Naive thymus-derived CD8-positive, alpha-beta T cell (primary cell): ENCODE measurements around the gene SVIL. TPM values are rescaled to one million over a fixed set of nuclear protein-coding genes. Genes with fewer than 3 reads are reported as not detected.
"Not testable (repeated sequence)": the region's sequence is repeated elsewhere in the genome, so short reads cannot be mapped to it uniquely, and the experiment has no call there.

ENCODE experiments used
- ATAC-seq, 2 donors: fragments of 150-1000 bp; cut with Tn5 transposase in 1 of 2; sonication (Bioruptor Pico), chemical (Tn5 transposase) in 1 of 2; 1 replicate in 1 of 2; 2 replicates in 1 of 2; pipeline ENCODE4 v1.10.0; 2021; ENCODE audit warnings: mild to moderate bottlenecking in 2 of 2, moderate library complexity in 2 of 2
- POLR2A ChIA-PET: fragments of 350-600 bp; sonication (Branson Sonifier 250); formaldehyde crosslinking; loops from one replicate; lab custom pipeline; 2021; ENCODE audit warnings: antibody characterized with exemption; lab: Charles Lee
- DNase-seq, 10 donors: peaks; one replicate each; pipeline versions ENCODE4 v3.0.0 to v3.0.0-alpha.2; 2020 to 2022
- H3K27ac Mint-ChIP-seq, 10 donors: one replicate each; pipeline ENCODE4 v1.8.0; 2020 to 2022; ENCODE audit warnings: mild to moderate bottlenecking in 10 of 10, mixed read lengths in 10 of 10, moderate library complexity in 4 of 10, inconsistent platforms in 1 of 10
- H3K27me3 Mint-ChIP-seq, 5 donors: one replicate each; pipeline ENCODE4 v1.8.0; 2021 to 2022; ENCODE audit warnings: mixed read lengths in 5 of 5
- H3K36me3 Mint-ChIP-seq, 3 donors: one replicate each; pipeline ENCODE4 v1.8.0; 2020 to 2022; ENCODE audit warnings: mixed read lengths in 3 of 3, mild to moderate bottlenecking in 2 of 3, inconsistent platforms in 1 of 3
- H3K4me1 Mint-ChIP-seq, 4 donors: one replicate each; pipeline ENCODE4 v1.8.0; 2021 to 2022; ENCODE audit warnings: mixed read lengths in 4 of 4
- H3K4me3 Mint-ChIP-seq, 10 donors: one replicate each; pipeline ENCODE4 v1.8.0; 2020 to 2022; ENCODE audit warnings: mild to moderate bottlenecking in 10 of 10, mixed read lengths in 10 of 10, moderate library complexity in 6 of 10, inconsistent platforms in 1 of 10
- H3K9me3 Mint-ChIP-seq, 9 donors: one replicate each; pipeline ENCODE4 v1.8.0; 2020 to 2022; ENCODE audit warnings: mixed read lengths in 9 of 9, mild to moderate bottlenecking in 3 of 9, inconsistent platforms in 1 of 9, moderate library complexity in 1 of 9
- polyA plus RNA-seq, 3 donors: library from polyadenylated mRNA; unstranded; fragments of 300-500 nt; fragmentation: Illumina TruSeq; gene quantifications; one replicate each; pipeline ENCODE4 v1.2.3, GENCODE V29; 2021
- total RNA-seq, 8 experiments: library from RNA in 2 of 8; stranded (reverse) in 2 of 8; gene quantifications; one replicate each; pipeline ENCODE4 v1.2.3 and lab custom pipeline; 2021 to 2026

Gene SVIL
- total and polyA plus RNA-seq, 5 experiments from 2014 or later, result 6.8 to 15.7 (median 12.6) TPM

DNA sequence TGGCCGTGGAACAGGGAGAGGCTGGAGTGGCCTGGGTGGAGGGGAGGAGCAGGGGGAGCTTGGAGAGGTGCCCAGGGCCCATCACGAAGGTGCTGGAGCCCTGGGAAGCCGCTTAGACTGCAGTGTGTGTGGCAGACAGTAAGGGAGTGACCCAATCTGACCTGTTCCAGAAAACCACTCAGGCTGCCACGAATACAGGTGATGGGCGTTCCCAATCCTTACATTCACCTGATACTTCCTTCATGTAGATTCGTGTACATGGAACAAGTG is 161.7 kb downstream of the SVIL start:
- H3K4me1 Mint-ChIP-seq, result peaks cover 0 to 1% (median 0%) of the 10 kb centered on the region in 4 donors
- DNase-seq, result no peak
- H3K4me3 Mint-ChIP-seq, result no peak overlapping the region
- no peak overlapping the region for H3K27ac Mint-ChIP-seq
- peaks cover 3 to 84% (median 43%) of the 10 kb centered on the region in 3 donors for H3K36me3 Mint-ChIP-seq
- ATAC-seq, result no peak
- POLR2A ChIA-PET, result no interaction called here
- no peaks in the 10 kb centered on the region for H3K27me3 Mint-ChIP-seq
- no peaks in the 10 kb centered on the region for H3K9me3 Mint-ChIP-seq

DNA sequence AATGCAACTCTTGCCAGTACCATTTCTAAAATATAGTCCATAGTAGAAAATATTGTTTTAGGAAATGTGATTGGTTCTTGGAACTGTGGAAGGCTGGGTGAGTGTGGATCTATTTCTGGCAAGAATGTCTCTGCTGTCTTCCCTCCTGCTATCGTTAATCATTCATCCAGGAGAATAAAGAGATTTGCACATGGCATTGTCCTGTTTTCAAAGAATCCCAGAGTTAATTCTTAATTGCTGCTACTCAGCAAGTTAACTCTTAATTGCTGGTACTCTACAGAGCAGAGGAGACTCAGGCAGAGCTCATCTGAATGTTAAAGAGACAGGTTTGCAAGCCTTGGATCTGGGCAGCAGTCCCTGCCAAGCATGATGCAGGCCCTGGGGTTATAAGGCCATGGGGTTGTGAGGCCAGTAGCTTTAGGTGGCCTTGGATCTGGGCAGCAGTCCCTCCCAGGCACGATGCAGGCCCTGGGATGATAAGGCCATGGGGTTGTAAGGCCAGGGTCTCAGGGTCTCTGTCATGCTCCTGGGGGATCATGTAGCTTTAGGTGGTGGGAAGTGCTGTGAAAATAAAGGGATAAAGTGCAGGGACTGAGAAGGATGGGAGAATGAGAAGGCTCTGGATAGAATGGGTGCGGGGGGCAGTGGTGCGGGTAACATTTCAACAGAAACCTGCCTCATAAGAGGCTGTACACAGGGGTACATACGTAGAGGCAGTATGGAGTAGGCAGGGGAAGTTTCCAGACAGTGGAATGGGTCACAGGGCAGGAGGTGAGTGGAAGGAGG is 162.3 kb downstream of the SVIL start:
- ATAC-seq (no peak), DNase-seq (no peak)
- no peaks in the 10 kb centered on the region for H3K9me3 Mint-ChIP-seq
- POLR2A ChIA-PET, result no interaction called here
- peaks cover 0 to 1% (median 0%) of the 10 kb centered on the region in 4 donors for H3K4me1 Mint-ChIP-seq
- H3K36me3 Mint-ChIP-seq, result peaks cover 6 to 84% (median 46%) of the 10 kb centered on the region in 3 donors
- peak overlapping the region in 1 of 10 donors; percentile 24 for H3K27ac Mint-ChIP-seq
- H3K27me3 Mint-ChIP-seq, result no peaks in the 10 kb centered on the region
- H3K4me3 Mint-ChIP-seq, result no peak overlapping the region

DNA sequence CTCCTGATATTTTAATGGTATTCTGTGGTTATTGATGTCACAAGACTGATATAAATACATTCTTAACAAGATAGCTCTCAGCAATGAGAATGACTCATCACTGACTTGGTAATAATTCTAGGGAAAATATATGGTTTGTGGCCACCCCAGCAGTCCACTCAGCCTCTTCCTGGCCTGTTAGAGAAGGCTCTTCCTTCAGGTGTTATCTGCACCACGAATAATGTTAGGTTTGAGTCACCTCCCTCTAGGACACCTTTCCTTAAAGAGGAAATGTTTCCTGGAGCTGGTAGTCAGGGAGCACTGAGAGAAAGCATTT is 163.3 kb downstream of the SVIL start:
- ATAC-seq, result no peak
- POLR2A ChIA-PET, result no interaction called here
- no peak for DNase-seq
- peak overlapping the region in 3 of 10 donors; percentile 4 to 76 (median 9) for H3K27ac Mint-ChIP-seq
- no peaks in the 10 kb centered on the region for H3K9me3 Mint-ChIP-seq
- H3K36me3 Mint-ChIP-seq, result peaks cover 6 to 86% (median 54%) of the 10 kb centered on the region in 3 donors
- H3K4me1 Mint-ChIP-seq, result peaks cover 0 to 1% (median 0%) of the 10 kb centered on the region in 4 donors
- H3K27me3 Mint-ChIP-seq, result no peaks in the 10 kb centered on the region
- H3K4me3 Mint-ChIP-seq, result no peak overlapping the region

DNA sequence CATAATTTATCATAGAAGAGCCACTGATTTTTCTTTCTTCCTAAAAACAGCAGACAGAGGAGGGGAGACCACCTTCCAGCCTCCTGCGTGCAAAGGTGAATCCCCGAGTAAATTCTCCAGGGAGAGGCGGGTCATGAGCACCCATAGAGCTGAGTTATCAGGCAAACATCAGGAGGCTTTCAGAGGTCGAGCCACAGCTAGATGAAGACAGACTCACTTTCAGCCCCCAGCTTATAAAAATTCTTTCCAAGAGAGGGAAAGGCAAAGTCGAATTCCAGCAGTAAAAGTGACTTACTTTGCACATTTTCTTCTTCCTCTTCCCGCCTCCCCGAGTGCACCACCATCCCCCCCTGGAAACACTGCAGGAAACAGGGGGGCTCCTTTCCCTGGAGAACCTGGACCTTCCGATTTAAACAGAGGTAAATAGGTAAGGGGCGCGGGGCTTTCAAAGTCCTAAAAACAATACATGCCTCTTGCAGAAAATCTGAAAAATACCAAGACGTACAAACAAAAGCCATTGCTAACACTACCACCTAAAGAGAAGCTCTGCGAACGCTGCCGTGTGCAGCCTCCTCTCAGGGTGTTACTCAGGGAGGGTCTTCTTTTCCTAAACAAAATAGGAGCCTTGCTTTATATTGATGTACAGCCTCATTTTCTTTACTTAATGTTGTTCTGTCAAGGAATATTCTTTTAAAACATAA is 163.8 kb downstream of the SVIL start:
- Mint-ChIP-seq H3K36me3 (peaks cover 6 to 90% (median 54%) of the 10 kb centered on the region in 3 donors), H3K4me3 (no peak overlapping the region), H3K27me3 (no peaks in the 10 kb centered on the region), H3K4me1 (peaks cover 0 to 1% (median 0%) of the 10 kb centered on the region in 4 donors), H3K9me3 (no peaks in the 10 kb centered on the region), H3K27ac (peak overlapping the region in 1 of 10 donors; percentile 6)
- no peak for DNase-seq
- POLR2A ChIA-PET, result no interaction called here
- ATAC-seq, result no peak

DNA sequence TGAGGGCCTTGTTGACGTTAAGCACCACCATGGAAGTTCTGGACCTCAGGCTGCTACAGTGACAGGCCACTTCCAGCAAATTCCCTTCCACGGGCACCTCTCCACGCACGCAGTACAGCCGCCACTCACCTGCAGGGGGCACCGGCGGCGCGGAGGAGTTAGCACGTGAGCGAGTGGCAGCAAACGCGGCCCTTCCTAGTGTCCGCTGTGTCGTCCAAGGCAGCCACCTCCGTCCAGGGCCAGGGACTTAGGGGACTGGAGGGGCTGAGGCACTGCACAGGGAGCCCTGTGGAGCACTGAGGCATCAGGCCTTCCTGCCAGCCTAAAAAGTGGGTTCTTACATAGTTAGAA is 164.4 kb downstream of the SVIL start:
- ATAC-seq (no peak), DNase-seq (peak in 1 of 10 donors; percentile 20)
- peaks cover 10 to 90% (median 57%) of the 10 kb centered on the region in 3 donors for H3K36me3 Mint-ChIP-seq
- H3K4me1 Mint-ChIP-seq, result peaks cover 0 to 1% (median 0%) of the 10 kb centered on the region in 4 donors
- H3K9me3 Mint-ChIP-seq, result no peaks in the 10 kb centered on the region
- POLR2A ChIA-PET, result no interaction called here
- no peak overlapping the region for H3K4me3 Mint-ChIP-seq
- H3K27me3 Mint-ChIP-seq, result no peaks in the 10 kb centered on the region
- no peak overlapping the region for H3K27ac Mint-ChIP-seq

DNA sequence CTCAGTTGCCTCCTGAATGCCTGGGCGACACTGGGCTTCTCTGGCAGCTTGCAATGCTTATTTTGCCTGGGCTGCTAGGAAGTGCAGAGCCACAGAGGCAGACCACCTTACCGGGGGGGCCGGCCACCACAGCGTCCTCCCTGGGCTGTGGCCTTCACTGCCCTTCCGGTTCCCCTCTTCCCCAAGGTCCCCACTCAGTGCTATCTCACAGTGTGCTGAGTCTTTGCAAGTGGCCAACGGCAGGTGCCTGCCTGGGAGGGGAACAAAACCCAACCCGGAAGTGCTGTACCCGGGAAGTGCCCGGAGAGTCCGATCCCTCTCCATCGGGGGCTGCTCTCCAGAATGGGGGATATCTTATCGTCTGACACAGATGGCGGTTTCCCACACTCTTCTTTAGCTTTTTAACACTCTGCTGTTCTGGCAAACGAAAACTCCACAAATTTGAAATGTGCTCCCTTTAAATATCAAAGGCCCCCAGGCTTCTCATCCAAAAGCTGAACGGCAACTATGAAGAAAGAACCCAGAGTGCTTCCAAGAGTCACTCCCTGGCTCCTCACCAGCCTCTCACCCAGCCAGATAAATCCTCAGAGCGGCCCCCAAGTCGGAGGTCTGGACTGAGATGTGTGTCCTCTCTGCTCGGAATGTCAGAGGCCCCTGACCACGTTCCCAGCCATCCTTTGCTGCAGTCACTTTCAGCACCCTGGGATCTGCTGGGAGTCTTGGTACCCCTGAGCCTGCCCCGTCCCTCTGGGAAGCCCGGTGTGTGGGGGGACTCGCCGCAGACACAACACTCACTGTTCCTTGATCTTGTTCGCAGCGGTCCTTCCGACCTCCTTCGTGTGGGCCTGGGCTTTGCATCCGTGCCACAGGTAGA is 165.1 kb downstream of the SVIL start:
- DNase-seq, result no peak
- POLR2A ChIA-PET, result no interaction called here

GRCh38 chr10:29465384-29465783 is 169.4 kb downstream of the SVIL start:
- Mint-ChIP-seq H3K27me3 (no peaks in the 10 kb centered on the region), H3K9me3 (peaks cover 0 to 13% (median 8%) of the 10 kb centered on the region in 9 donors), H3K4me1 (peaks cover 0 to 1% (median 0%) of the 10 kb centered on the region in 4 donors), H3K4me3 (no peak overlapping the region), H3K36me3 (peaks cover 31 to 93% (median 72%) of the 10 kb centered on the region in 3 donors), H3K27ac (peak overlapping the region in 1 of 10 donors; percentile 48)
- POLR2A ChIA-PET, result no interaction called here
- DNase-seq (no peak), ATAC-seq (no peak)

More for the DNA sequence above, 165.1 kb downstream of the SVIL start:
- Mint-ChIP-seq H3K27me3 (no peaks in the 10 kb centered on the region), H3K27ac (no peak overlapping the region), H3K4me3 (no peak overlapping the region), H3K36me3 (peaks cover 13 to 93% (median 60%) of the 10 kb centered on the region in 3 donors), H3K4me1 (peaks cover 0 to 1% (median 0%) of the 10 kb centered on the region in 4 donors), H3K9me3 (no peaks in the 10 kb centered on the region)
- no peak for ATAC-seq

DNA sequence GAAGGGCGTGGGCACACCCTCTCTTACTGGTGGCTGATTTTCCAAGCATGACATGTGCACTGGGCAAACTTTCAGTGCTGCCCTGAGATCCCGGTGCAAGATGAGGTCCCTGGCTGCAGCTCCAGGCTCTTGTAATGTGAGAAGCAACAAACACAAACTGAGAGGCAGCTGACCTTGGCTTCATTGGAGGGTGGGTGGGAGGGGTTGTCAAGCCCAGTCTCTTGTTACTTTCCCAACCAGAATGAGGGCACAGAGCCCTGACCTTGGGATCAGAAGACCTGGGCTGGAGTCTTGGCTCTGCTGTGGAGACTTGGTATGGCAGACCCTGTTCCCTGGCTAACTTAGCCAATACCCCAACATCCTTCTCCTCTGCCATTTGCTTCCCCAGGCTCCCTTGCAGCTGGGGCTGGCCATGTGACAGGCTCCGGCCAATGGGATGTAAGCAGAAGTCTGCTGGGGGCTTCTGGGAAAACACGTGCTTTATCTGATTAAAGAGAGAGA is 170.1 kb downstream of the SVIL start:
- H3K27ac Mint-ChIP-seq, H3K27me3 Mint-ChIP-seq, H3K4me1 Mint-ChIP-seq, POLR2A ChIA-PET, DNase-seq, ATAC-seq, H3K4me3 Mint-ChIP-seq: not testable (repeated sequence)
- Mint-ChIP-seq H3K36me3 (peaks cover 38 to 93% (median 75%) of the 10 kb centered on the region in 3 donors), H3K9me3 (peaks cover 0 to 19% (median 8%) of the 10 kb centered on the region in 9 donors)

- Mint-ChIP-seq H3K36me3 (peaks cover 35 to 89% (median 62%) of the 10 kb centered on the region in 3 donors), H3K27me3 (no peaks in the 10 kb centered on the region), H3K27ac (peak overlapping the region in 2 of 10 donors; percentile 5 to 63), H3K9me3 (peaks cover 0 to 22% (median 8%) of the 10 kb centered on the region in 9 donors), H3K4me3 (no peak overlapping the region), H3K4me1 (peaks cover 0 to 2% (median 0%) of the 10 kb centered on the region in 4 donors)
- POLR2A ChIA-PET, result no interaction called here
- no peak for DNase-seq
- no peak for ATAC-seq
These were observed 173.7 kb downstream of the SVIL start for GRCh38 chr10:29461042-29461441.

- H3K4me1 Mint-ChIP-seq, DNase-seq, H3K4me3 Mint-ChIP-seq, POLR2A ChIA-PET, ATAC-seq, H3K27me3 Mint-ChIP-seq: not testable (repeated sequence)
- H3K36me3 Mint-ChIP-seq, result peaks cover 28 to 69% (median 54%) of the 10 kb centered on the region in 3 donors
- H3K9me3 Mint-ChIP-seq, result peaks cover 0 to 22% (median 8%) of the 10 kb centered on the region in 9 donors
- peak overlapping the region in 2 of 10 donors; percentile 19 to 70 for H3K27ac Mint-ChIP-seq
These were observed 176.6 kb downstream of the SVIL start for GRCh38 chr10:29458190-29458589.

DNA sequence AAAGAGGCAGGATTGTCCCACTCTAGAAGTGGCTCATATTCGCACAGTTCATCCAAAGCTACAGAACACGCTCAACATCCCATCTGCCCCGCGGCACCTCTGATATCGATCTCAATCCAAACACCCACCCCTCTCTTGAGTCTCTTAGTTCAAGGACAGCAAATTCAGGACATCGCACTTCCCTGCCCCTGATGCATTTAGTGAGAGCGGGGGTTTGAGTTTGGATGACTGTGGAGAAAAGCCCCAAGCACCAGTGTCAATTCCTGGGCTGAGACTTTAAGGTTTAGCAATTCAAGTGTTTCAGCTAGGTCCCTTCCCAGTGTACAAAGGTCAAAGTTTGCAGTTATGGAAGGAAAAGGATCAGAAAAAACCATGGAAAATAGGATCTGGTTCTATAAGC is 179.7 kb downstream of the SVIL start:
- POLR2A ChIA-PET, result no interaction called here
- DNase-seq (no peak), ATAC-seq (no peak)
- Mint-ChIP-seq H3K9me3 (peaks cover 0 to 7% (median 1%) of the 10 kb centered on the region in 9 donors), H3K27me3 (no peaks in the 10 kb centered on the region), H3K27ac (peak overlapping the region in 2 of 10 donors; percentile 11 to 74), H3K4me1 (peaks cover 0 to 2% (median 0%) of the 10 kb centered on the region in 4 donors), H3K4me3 (no peak overlapping the region), H3K36me3 (peaks cover 7 to 40% (median 25%) of the 10 kb centered on the region in 3 donors)

DNA sequence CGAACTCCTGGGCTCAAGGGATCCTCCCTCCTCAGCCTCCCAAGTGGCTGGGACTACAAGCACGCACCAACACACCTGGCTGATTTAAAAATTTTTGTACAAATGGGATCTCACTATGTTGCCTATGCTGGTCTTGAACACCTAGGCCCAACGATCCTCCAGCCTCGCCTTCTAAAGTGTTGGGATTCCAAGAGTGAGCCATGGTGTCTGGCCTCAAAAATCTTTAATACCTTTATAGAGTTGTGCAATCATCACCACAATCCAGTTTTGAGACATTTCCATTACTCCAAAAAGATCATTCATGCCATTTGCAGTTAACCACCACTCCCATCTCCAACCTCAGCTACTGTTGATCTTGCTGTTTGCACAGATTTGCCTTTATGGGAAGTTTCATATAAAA is 180.5 kb downstream of the SVIL start:
- Mint-ChIP-seq H3K27ac (peak overlapping the region in 2 of 10 donors; percentile 11 to 58), H3K36me3 (peaks cover 0 to 33% (median 18%) of the 10 kb centered on the region in 3 donors), H3K4me1 (peaks cover 0 to 2% (median 1%) of the 10 kb centered on the region in 4 donors), H3K4me3 (no peak overlapping the region), H3K27me3 (no peaks in the 10 kb centered on the region), H3K9me3 (no peaks in the 10 kb centered on the region)
- ATAC-seq (no peak), DNase-seq (no peak)
- POLR2A ChIA-PET, result no interaction called here
